ENCODE results near the gene THBD. TPM values are rescaled to one million over a fixed set of nuclear protein-coding genes. Genes with fewer than 3 reads are reported as not detected.

The THBD gene
- total and polyA plus RNA-seq, 5 donors from 2014 or later = not detected

DNA sequence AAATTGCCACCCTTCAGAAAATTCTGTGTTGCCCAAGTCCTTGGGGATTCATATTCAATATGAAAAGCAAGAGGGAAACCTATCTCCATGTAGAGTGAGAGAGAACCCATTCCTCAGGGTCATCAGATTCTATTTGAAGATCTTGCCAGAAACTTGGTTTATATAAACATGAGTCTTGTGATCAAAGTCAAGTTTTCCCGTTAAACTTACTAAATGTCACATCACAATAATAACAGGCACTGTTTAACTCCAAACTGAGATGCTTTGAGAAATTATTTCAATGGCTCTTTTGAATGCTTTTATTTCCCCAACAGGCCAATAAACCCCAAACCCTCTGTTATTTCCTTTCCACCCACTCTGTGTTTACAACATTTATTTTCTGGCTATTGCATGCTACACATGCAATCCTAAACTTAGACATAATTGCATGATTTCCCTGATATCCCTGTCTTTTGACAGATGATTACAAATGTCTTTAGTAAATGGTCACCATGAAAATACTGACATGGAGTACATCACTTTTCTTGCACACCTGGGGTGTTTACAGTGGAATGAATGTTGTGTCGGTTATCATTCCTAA lies 45.5 kb downstream of the THBD start:
- Histone ChIP-seq H3K9me3 (ENCODE audit: control insufficient read depth in 2 of 2, low read length in 2 of 2) (no peaks in the 10 kb centered on the region), H3K27ac (ENCODE audit: insufficient read depth, low read length, poor library complexity, severe bottlenecking) (no peak overlapping the region), H3K36me3 (ENCODE audit: control insufficient read depth, insufficient read depth, low read length) (no peaks in the 10 kb centered on the region), H3K27me3 (ENCODE audit: control insufficient read depth, insufficient read depth, low read length) (no peaks in the 10 kb centered on the region), H3K4me1 (ENCODE audit: control insufficient read depth, insufficient read depth, low read length, poor library complexity, severe bottlenecking) (no peaks in the 10 kb centered on the region), H3K4me3 (ENCODE audit: low read depth, low read length) (no peak overlapping the region)
- H3K4me1 Mint-ChIP-seq = no peaks in the 10 kb centered on the region
- no peaks in the 10 kb centered on the region for H3K27me3 Mint-ChIP-seq
- H3K27ac Mint-ChIP-seq = no peak overlapping the region
- DNase-seq (no peak), ATAC-seq (ENCODE audit: low read depth in 2 of 2) (no peak)
- no peaks in the 10 kb centered on the region for H3K9me3 Mint-ChIP-seq
- no peak overlapping the region for H3K4me3 Mint-ChIP-seq
- H3K36me3 Mint-ChIP-seq = no peaks in the 10 kb centered on the region

DNA sequence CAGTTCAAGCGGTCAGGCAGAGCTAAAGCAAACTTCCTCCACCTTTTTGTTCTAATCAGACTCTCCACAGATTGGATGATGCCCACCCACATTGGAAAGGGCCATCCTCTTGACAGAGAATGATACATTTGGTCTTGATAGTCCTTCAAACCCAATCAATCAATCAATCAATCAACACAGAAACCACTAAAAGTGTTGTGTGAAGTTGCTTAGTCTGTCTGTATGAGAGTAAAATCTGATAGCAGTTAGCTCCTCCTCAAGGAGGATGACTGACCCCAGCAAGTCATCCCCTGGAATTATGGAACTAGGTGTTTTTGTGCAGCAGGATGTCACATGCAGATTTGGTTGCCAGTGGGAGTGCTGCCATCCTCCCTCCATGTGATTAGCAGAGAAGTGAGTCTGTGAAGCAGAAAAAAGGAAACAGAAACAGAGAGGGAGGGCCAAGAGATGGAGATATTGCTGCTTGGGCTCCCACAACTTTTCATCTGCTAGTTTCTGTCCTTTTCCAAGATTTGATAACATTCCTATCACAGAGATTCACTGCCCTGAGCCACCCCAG lies 46.3 kb downstream of the THBD start:
- H3K4me3 ChIP-seq (ENCODE audit: low read depth, low read length) = no peak overlapping the region
- H3K9me3 ChIP-seq (ENCODE audit: control insufficient read depth in 2 of 2, low read length in 2 of 2) = no peaks in the 10 kb centered on the region
- H3K4me1 ChIP-seq (ENCODE audit: control insufficient read depth, insufficient read depth, low read length, poor library complexity, severe bottlenecking) = no peaks in the 10 kb centered on the region
- ATAC-seq (ENCODE audit: low read depth in 2 of 2) = no peak
- DNase-seq = no peak
- no peaks in the 10 kb centered on the region for H3K27me3 ChIP-seq (ENCODE audit: control insufficient read depth, insufficient read depth, low read length)
- H3K27ac ChIP-seq (ENCODE audit: insufficient read depth, low read length, poor library complexity, severe bottlenecking) = no peak overlapping the region
- Mint-ChIP-seq H3K4me1 (no peaks in the 10 kb centered on the region), H3K4me3 (no peak overlapping the region), H3K27me3 (no peaks in the 10 kb centered on the region), H3K36me3 (no peaks in the 10 kb centered on the region), H3K27ac (no peak overlapping the region), H3K9me3 (no peaks in the 10 kb centered on the region)
- no peaks in the 10 kb centered on the region for H3K36me3 ChIP-seq (ENCODE audit: control insufficient read depth, insufficient read depth, low read length)

DNA sequence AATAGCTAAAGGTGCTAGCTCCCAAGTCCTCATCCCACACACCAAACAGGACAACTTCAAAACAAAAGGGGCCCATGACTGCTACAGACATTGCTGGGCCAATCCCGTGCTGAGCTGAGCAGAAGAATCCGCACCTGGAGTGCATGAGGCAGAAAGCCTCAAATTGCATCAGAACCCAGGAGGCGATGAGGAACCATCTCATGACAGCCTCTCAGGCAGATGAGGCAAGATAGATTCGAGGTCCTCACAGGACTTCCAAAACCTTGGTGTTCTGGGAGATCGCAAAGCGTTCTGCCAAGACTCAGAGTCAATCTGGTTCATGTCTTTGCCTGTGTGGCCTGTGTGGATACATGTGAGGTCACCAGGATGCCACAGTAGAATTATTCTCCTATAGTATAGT lies 47.2 kb downstream of the THBD start:
- no peak overlapping the region for H3K27ac ChIP-seq (ENCODE audit: insufficient read depth, low read length, poor library complexity, severe bottlenecking)
- no peak overlapping the region for H3K4me3 Mint-ChIP-seq
- no peaks in the 10 kb centered on the region for H3K4me1 ChIP-seq (ENCODE audit: control insufficient read depth, insufficient read depth, low read length, poor library complexity, severe bottlenecking)
- DNase-seq = no peak
- ATAC-seq (ENCODE audit: low read depth in 2 of 2) = no peak
- no peaks in the 10 kb centered on the region for H3K4me1 Mint-ChIP-seq
- no peaks in the 10 kb centered on the region for H3K9me3 Mint-ChIP-seq
- peaks cover 4% of the 10 kb centered on the region for H3K27me3 Mint-ChIP-seq
- no peak overlapping the region for H3K4me3 ChIP-seq (ENCODE audit: low read depth, low read length)
- no peak overlapping the region for H3K27ac Mint-ChIP-seq
- H3K36me3 Mint-ChIP-seq = no peaks in the 10 kb centered on the region
- H3K36me3 ChIP-seq (ENCODE audit: control insufficient read depth, insufficient read depth, low read length) = no peaks in the 10 kb centered on the region
- no peaks in the 10 kb centered on the region for H3K27me3 ChIP-seq (ENCODE audit: control insufficient read depth, insufficient read depth, low read length)
- H3K9me3 ChIP-seq (ENCODE audit: control insufficient read depth in 2 of 2, low read length in 2 of 2) = no peaks in the 10 kb centered on the region

DNA sequence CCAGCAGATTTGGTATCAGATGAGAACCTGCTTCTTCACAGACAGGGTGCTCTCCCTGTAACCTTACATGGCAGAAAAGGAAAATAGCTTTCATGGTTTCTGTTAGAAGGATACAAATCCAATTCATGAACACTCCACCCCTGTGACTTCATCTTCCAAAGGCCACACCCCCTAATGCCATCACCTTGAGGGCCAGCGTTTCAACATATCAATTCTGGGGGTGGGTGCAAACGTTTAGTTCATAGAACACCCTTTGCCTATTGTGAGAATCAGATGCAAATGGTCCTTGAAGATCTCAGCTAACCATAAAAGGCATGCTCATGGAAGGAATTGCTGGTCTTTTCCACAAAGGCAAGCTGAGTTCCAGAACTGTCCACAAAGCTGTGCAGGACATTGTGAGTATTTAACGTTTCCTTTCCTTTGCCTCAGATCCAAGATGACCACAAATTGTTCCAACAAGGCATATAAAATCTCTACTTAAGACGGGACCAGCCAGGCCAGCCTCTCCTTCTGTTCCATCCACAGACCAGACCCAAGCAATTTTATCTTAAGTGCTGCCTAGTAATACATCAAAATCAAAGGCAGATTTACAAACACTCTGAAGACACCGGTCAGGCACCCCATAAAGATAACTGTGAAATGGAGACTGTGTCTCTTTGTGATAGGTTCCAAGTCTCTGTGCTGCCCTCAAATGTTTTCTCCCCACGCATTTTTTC lies 49.1 kb downstream of the THBD start:
- Mint-ChIP-seq H3K27ac (no peak overlapping the region), H3K9me3 (no peaks in the 10 kb centered on the region), H3K36me3 (no peaks in the 10 kb centered on the region), H3K27me3 (peaks cover 4% of the 10 kb centered on the region), H3K4me3 (no peak overlapping the region), H3K4me1 (no peaks in the 10 kb centered on the region)
- Histone ChIP-seq H3K36me3 (ENCODE audit: control insufficient read depth, insufficient read depth, low read length) (no peaks in the 10 kb centered on the region), H3K4me3 (ENCODE audit: low read depth, low read length) (no peak overlapping the region), H3K27ac (ENCODE audit: insufficient read depth, low read length, poor library complexity, severe bottlenecking) (no peak overlapping the region), H3K9me3 (ENCODE audit: control insufficient read depth in 2 of 2, low read length in 2 of 2) (no peaks in the 10 kb centered on the region), H3K4me1 (ENCODE audit: control insufficient read depth, insufficient read depth, low read length, poor library complexity, severe bottlenecking) (no peaks in the 10 kb centered on the region), H3K27me3 (ENCODE audit: control insufficient read depth, insufficient read depth, low read length) (peaks cover 3% of the 10 kb centered on the region)
- ATAC-seq (ENCODE audit: low read depth in 2 of 2) (no peak), DNase-seq (no peak)

DNA sequence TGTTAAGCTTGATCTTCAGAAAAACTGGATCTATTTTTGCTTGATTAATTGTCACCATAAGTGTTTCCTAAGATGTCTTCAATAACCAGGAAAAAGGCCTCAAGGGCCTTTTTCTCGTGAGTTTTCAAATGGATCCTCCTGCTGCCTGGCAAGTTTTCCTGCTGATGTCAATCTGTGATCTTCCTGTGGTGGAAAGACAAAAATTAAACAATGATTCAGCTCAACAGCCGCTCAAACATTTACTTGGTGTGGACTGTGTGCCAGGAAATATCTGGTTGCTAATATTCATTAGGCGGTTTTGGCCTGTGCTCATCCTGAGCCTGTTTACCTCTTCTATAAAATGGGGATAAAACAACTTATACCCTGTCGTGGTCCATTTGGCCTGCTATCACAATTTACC lies 49.7 kb downstream of the THBD start:
- Histone ChIP-seq H3K4me1 (ENCODE audit: control insufficient read depth, insufficient read depth, low read length, poor library complexity, severe bottlenecking) (no peaks in the 10 kb centered on the region), H3K4me3 (ENCODE audit: low read depth, low read length) (no peak overlapping the region), H3K9me3 (ENCODE audit: control insufficient read depth in 2 of 2, low read length in 2 of 2) (no peaks in the 10 kb centered on the region), H3K27ac (ENCODE audit: insufficient read depth, low read length, poor library complexity, severe bottlenecking) (no peak overlapping the region), H3K27me3 (ENCODE audit: control insufficient read depth, insufficient read depth, low read length) (peaks cover 3% of the 10 kb centered on the region), H3K36me3 (ENCODE audit: control insufficient read depth, insufficient read depth, low read length) (no peaks in the 10 kb centered on the region)
- no peak overlapping the region for H3K27ac Mint-ChIP-seq
- H3K36me3 Mint-ChIP-seq = no peaks in the 10 kb centered on the region
- no peak overlapping the region for H3K4me3 Mint-ChIP-seq
- H3K4me1 Mint-ChIP-seq = no peaks in the 10 kb centered on the region
- DNase-seq (no peak), ATAC-seq (ENCODE audit: low read depth in 2 of 2) (no peak)
- peaks cover 4% of the 10 kb centered on the region for H3K27me3 Mint-ChIP-seq
- no peaks in the 10 kb centered on the region for H3K9me3 Mint-ChIP-seq

DNA sequence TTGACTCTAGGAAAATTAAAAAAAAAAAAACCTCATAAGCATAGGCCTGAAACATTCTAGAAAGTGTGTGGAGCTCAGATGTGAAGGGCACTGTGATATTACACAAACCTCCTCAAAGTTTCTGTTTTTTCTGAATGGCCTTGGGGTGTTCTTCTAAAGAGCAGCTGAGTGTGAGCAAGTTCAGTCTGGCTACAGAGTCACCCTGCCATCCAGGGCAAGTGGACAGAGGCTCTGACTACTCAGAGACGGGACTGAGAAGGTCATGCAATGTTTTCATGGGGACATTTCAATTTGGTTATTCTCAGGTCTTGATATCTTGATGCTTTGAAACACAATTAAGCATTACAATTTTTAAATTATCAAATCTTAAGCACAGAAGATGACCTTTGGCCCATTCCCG lies 51.0 kb downstream of the THBD start:
- Mint-ChIP-seq H3K27ac (no peak overlapping the region), H3K27me3 (peaks cover 4% of the 10 kb centered on the region), H3K4me3 (no peak overlapping the region), H3K4me1 (no peaks in the 10 kb centered on the region), H3K36me3 (no peaks in the 10 kb centered on the region), H3K9me3 (peaks cover 0 to 2% (median 0%) of the 10 kb centered on the region in 7 donors)
- Histone ChIP-seq H3K4me1 (ENCODE audit: control insufficient read depth, insufficient read depth, low read length, poor library complexity, severe bottlenecking) (no peaks in the 10 kb centered on the region), H3K4me3 (ENCODE audit: low read depth, low read length) (no peak overlapping the region), H3K9me3 (ENCODE audit: control insufficient read depth in 2 of 2, low read length in 2 of 2) (peaks cover 0 to 6% of the 10 kb centered on the region in 2 experiments), H3K27ac (ENCODE audit: insufficient read depth, low read length, poor library complexity, severe bottlenecking) (no peak overlapping the region), H3K36me3 (ENCODE audit: control insufficient read depth, insufficient read depth, low read length) (no peaks in the 10 kb centered on the region), H3K27me3 (ENCODE audit: control insufficient read depth, insufficient read depth, low read length) (peaks cover 3% of the 10 kb centered on the region)
- DNase-seq (no peak), ATAC-seq (ENCODE audit: low read depth in 2 of 2) (no peak)

DNA sequence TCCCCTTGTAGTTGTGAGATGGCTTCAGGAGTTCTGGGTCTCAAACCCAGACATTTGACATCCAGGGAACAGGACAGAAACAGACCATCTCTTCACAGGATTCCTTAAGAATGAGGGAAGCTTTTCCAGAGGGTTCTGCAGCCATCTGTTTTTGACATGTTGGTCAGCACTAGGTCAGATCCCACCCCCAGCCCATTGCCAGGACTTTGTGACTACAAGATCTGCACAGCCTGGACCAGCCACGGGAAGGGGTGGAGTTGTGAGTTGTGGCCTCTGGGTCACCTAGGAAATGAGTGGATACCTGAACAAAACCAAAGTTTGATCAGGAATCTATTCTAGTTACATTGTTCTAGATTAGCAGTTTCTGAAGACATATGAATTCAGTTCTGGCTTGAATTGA lies 53.5 kb downstream of the THBD start:
- Mint-ChIP-seq H3K27me3 (peaks cover 4% of the 10 kb centered on the region), H3K9me3 (peaks cover 0 to 5% (median 0%) of the 10 kb centered on the region in 7 donors), H3K36me3 (no peaks in the 10 kb centered on the region), H3K4me3 (no peak overlapping the region), H3K27ac (no peak overlapping the region), H3K4me1 (no peaks in the 10 kb centered on the region)
- Histone ChIP-seq H3K4me3 (ENCODE audit: low read depth, low read length) (no peak overlapping the region), H3K9me3 (ENCODE audit: control insufficient read depth in 2 of 2, low read length in 2 of 2) (peaks cover 0 to 6% of the 10 kb centered on the region in 2 experiments), H3K27me3 (ENCODE audit: control insufficient read depth, insufficient read depth, low read length) (peaks cover 3% of the 10 kb centered on the region), H3K27ac (ENCODE audit: insufficient read depth, low read length, poor library complexity, severe bottlenecking) (no peak overlapping the region), H3K4me1 (ENCODE audit: control insufficient read depth, insufficient read depth, low read length, poor library complexity, severe bottlenecking) (no peaks in the 10 kb centered on the region), H3K36me3 (ENCODE audit: control insufficient read depth, insufficient read depth, low read length) (no peaks in the 10 kb centered on the region)
- DNase-seq (no peak), ATAC-seq (ENCODE audit: low read depth in 2 of 2) (no peak)
